GM12891 (cell line): ENCODE measurements around the gene YOD1.
A peak's percentile ranks its signal among the peaks of the same experiment; 100 is the strongest.

Experiments used
- DNase-seq: peaks from one replicate; pipeline ENCODE4 v3.0.0; 2011; ENCODE audit warnings: low spot score; ENCODE audit not compliant: insufficient read length
- FAIRE-seq: peaks from 2 replicates; lab custom pipeline; 2011; peaks lifted over from hg19 to GRCh38; lab: Jason Lieb, UNC
- PAX5 ChIP-seq: IDR thresholded peaks from 2 replicates; pipeline ENCODE4 v1.6.1; 2011; ENCODE audit warnings: low read length, moderate library complexity, mild to moderate bottlenecking; ENCODE audit not compliant: insufficient read depth, severe bottlenecking
- POLR2A ChIP-seq: IDR thresholded peaks from 2 replicates; pipeline ENCODE4 v1.6.1; 2011; ENCODE audit warnings: low read depth, low read length, control low read depth
- POLR2AphosphoS5 ChIP-seq: IDR thresholded peaks from 2 replicates; pipeline ENCODE4 v1.6.1; 2011; ENCODE audit warnings: low read depth, low read length, control low read depth
- POU2F2 ChIP-seq: IDR thresholded peaks from 2 replicates; pipeline ENCODE4 v1.6.1; 2011; ENCODE audit warnings: low read depth, mild to moderate bottlenecking, control low read depth, low read length, moderate library complexity
- SPI1 ChIP-seq: IDR thresholded peaks from 2 replicates; pipeline ENCODE4 v1.6.1; 2011; ENCODE audit warnings: low read depth, low read length, control low read depth
- TAF1 ChIP-seq: IDR thresholded peaks from 2 replicates; pipeline ENCODE4 v1.6.1; 2011; ENCODE audit warnings: low read depth, low read length, control low read depth

Gene YOD1

DNA sequence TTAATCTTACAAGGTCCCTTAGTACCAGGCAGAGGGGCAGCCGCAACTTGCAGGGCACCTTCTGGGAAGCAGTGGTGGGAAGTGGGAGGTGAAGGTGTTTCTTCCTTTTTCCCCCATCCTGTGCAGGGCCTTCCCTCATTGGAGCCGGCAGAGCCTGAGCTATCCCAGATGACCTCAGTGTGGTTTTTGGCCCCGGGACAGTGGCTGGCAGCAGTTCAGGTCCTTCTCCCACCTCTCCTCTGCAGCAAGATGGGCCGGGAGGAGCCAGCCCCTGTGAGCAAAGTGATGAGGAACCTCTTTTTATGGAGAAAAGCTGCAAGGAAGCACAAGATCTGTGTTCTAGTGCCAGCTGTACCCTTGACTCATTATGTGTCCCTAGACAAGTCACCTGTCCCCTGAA is 8.9 kb upstream of the YOD1 start:
- FAIRE-seq (no peak), DNase-seq (no peak)
- TF ChIP-seq POLR2A: no peak
- no peak for TF ChIP-seq TAF1
- no peak for TF ChIP-seq POU2F2
- TF ChIP-seq PAX5: no peak
- TF ChIP-seq SPI1: no peak
- no peak for TF ChIP-seq POLR2AphosphoS5

DNA sequence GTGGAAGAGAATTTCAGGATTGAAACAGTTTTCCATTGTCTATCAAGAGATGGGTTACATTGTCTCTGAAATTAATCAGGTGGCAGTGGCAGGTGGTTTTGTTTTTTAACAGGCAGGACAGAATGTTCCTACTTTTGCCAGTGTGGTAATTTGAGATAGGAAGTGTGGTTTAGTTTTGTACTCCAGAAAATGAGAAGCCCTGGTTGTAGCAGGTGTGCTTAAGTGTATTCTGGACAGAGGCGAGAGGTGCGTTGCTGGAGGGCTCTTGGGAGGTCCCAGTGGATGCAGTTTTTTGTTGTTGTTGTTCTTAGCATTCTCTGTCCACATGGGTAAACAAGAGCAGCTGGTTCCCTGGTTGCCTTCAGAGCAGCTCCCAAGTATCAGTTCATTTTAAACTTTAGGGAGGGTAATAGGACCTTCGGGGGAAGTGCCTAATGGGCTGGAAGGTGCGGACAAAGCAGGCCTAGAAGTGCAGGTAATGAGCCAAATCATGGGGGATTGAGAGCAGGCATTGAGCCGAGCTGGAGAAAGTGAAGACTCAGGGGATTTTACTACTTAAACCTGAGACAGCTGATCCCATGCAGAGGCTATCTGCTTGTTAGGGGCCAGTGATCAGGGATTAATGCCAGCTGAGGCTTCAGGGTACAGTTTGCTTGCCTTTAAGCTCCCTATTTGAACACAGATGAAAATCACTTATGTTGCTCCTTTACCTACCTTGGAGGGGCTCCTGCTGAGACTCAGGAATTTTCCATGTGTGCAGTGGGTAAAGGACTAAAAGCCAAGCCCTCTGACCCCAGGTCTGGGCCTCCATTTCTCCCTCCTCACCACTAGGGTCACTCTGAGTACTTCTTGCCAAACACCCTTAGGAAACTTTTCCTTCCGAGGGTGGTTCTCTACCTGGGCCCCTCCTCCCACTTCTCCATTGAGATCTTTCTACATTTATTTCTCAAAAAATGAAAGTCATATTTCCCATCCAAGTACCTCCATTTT is 8.2 kb upstream of the YOD1 start:
- FAIRE-seq (no peak), DNase-seq (no peak)
- no peak for TF ChIP-seq TAF1
- no peak for TF ChIP-seq POLR2A
- TF ChIP-seq PAX5: no peak
- TF ChIP-seq POU2F2: no peak
- TF ChIP-seq POLR2AphosphoS5: no peak
- TF ChIP-seq SPI1: no peak

GRCh38 chr1:207058252-207058651 is 7.2 kb upstream of the YOD1 start:
- no peak for DNase-seq
- FAIRE-seq: no peak
- TF ChIP-seq POLR2AphosphoS5 (no peak), SPI1 (no peak), PAX5 (no peak), POU2F2 (no peak), POLR2A (no peak)

DNA sequence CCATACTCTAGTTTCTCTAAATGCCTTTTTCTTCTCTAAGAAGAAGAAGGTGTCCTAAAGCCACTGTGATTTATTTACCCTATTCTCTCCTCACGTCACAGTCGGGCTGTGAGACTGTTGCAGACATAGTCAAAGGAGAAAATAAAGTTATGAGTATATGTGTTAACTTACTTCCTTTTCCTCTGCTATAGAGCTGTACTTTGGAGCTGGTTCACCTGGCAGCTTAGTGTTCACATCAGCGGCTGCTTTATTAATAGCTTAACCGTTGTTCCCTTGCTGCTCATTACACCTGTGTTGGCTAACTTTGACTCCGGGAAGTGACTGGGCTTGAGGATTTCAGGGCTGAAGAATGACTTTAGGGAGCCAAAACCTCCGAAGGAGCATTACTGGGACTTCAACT is 5.7 kb upstream of the YOD1 start:
- DNase-seq: no peak
- FAIRE-seq: no peak
- TF ChIP-seq POU2F2 (no peak), POLR2A (no peak), TAF1 (no peak), SPI1 (no peak), PAX5 (no peak), POLR2AphosphoS5 (no peak)

DNA sequence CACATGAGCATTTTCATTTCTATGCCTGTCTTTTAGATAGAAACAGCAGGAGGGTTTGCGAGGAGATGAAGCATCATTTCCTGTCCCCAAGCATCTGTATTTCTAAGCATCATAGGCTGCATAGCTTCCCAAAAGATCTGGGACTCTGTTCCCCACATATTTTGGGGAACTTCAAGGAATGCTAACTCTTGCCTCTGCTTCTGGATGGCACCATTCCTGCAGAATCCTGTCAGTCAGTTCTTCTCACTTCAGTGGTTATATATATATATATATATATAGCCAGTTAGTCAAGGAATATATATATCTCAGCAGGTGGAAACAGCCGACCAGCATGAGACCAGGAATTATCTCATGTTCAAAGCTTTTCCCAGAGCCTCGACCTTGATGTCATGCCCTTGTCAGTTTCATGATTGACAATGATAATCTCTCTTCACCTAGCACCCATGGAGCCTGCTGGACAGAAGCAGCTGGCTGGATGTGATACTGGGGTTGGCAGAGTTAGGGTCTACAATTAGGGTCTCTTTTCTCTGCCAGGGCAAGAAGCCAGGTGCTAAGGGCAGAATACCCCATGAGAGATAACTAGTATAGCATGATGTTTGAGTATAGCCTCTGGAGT is 4.5 kb upstream of the YOD1 start:
- TF ChIP-seq PAX5: no peak
- no peak for TF ChIP-seq POLR2AphosphoS5
- no peak for TF ChIP-seq SPI1
- no peak for TF ChIP-seq POU2F2
- no peak for TF ChIP-seq POLR2A
- no peak for TF ChIP-seq TAF1
- no peak for FAIRE-seq
- no peak for DNase-seq

GRCh38 chr1:207054491-207054890 is 3.5 kb upstream of the YOD1 start:
- FAIRE-seq (no peak), DNase-seq (no peak)
- TF ChIP-seq POLR2AphosphoS5 (no peak), TAF1 (no peak), SPI1 (peak; percentile 22; the same call in 1 of the 2 replicates), PAX5 (no peak), POLR2A (no peak), POU2F2 (no peak)

GRCh38 chr1:207052911-207053769 is 2.1 kb upstream of the YOD1 start, which contains the start of gene PFKFB2:
TSS of gene PFKFB2 (plus strand) at chr1:207053275. CDS start at chr1:207054718, 1,443 bp downstream.
- peak; percentile 84 for DNase-seq
- 0 out of 2 replicates have a peak, but pooled peaks have one; percentile 14 for TF ChIP-seq POU2F2
- TF ChIP-seq PAX5: no peak
- TF ChIP-seq TAF1: no peak
- 0 out of 2 replicates have a peak, but pooled peaks have one; percentile 42 for TF ChIP-seq POLR2A
- no peak for TF ChIP-seq POLR2AphosphoS5
- no peak for TF ChIP-seq SPI1
- peak; percentile 76 for FAIRE-seq

GRCh38 chr1:207050480-207051190 is 373 bp downstream of the YOD1 start:
- DNase-seq (peak; percentile 62), FAIRE-seq (peak; percentile 81)
- no peak for TF ChIP-seq POU2F2
- TF ChIP-seq PAX5: peak; percentile 64
- peak; percentile 55; the same call in 1 of the 2 replicates for TF ChIP-seq TAF1
- no peak for TF ChIP-seq SPI1
- TF ChIP-seq POLR2A: peak; percentile 77; the same call in 1 of the 2 replicates
- TF ChIP-seq POLR2AphosphoS5: peak; percentile 51
